K562 (cell line): ENCODE data around the gene TMEM30A. TPM values are rescaled to one million over a fixed set of nuclear protein-coding genes. Genes with fewer than 3 reads are reported as not detected.

ENCODE experiments used
- E2F4 ChIP-seq: sonication (generic); formaldehyde crosslinking; IDR thresholded peaks from 2 replicates; pipeline ENCODE4 v1.8.0; 2022; ENCODE audit warnings: mild to moderate bottlenecking, low read depth, missing genetic modification reagents
- E4F1 ChIP-seq: fragments of 250-450 bp; sonication (Bioruptor Pico); IDR thresholded peaks from 2 replicates; pipeline ENCODE4 v1.5.0; 2021; ENCODE audit warnings: mild to moderate bottlenecking, borderline replicate concordance
- LCOR ChIP-seq: sonication (generic); formaldehyde crosslinking; IDR thresholded peaks from 2 replicates; pipeline ENCODE4 v1.8.0; 2022; ENCODE audit warnings: mild to moderate bottlenecking, missing genetic modification reagents
- NCOA4 ChIP-seq: fragments of 450-650 bp; IDR thresholded peaks from 2 replicates; pipeline ENCODE4 v1.6.1; 2018; ENCODE audit warnings: mild to moderate bottlenecking; ENCODE audit not compliant: partially characterized antibody
- NR4A1 ChIP-seq, 2 experiments: fragments of 250-450 bp in 1 of 2; fragments of 450-650 bp in 1 of 2; sonication (Bioruptor Pico) in 1 of 2; IDR thresholded peaks; 2 replicates each; pipeline versions ENCODE4 v1.4.0 to v1.6.1; 2016 to 2020; ENCODE audit warnings: mild to moderate bottlenecking in 2 of 2, missing compliant biosample characterization in 1 of 2, missing genetic modification characterization in 1 of 2, moderate library complexity in 1 of 2
- RFX7 ChIP-seq: fragments of 250-450 bp; sonication (Bioruptor Pico); IDR thresholded peaks from 2 replicates; pipeline ENCODE4 v1.5.1; 2021; ENCODE audit warnings: mild to moderate bottlenecking
- ZBTB11 ChIP-seq, 3 experiments: fragments of 200-800 bp in 1 of 3; fragments of 250-450 bp in 1 of 3; fragments of 450-650 bp in 1 of 3; sonication (Bioruptor Pico) in 1 of 3; sonication (Bioruptor generic) in 1 of 3; formaldehyde crosslinking in 1 of 3; IDR thresholded peaks; 2 replicates each; pipeline versions ENCODE4 v1.6.1 to v1.8.0; 2016 to 2022; ENCODE audit warnings: mild to moderate bottlenecking in 2 of 3, missing genetic modification characterization in 2 of 3, missing compliant biosample characterization in 1 of 3, moderate library complexity in 1 of 3
- ZNF253 ChIP-seq: fragments of 250-450 bp; sonication (Bioruptor Pico); conservative IDR thresholded peaks from 2 replicates; pipeline ENCODE4 v1.6.1; 2021; ENCODE audit warnings: mild to moderate bottlenecking
- polyA plus RNA-seq, 8 experiments: library from polyadenylated mRNA; depleted of rRNA in 4 of 8; stranded (reverse) in 5 of 8; unstranded in 3 of 8; fragments of >200 nt; fragmentation: Nextera tagmentation in 2 of 8; fragmentation: Illumina TruSeq in 1 of 8; extraction: Ambion mirVana in 2 of 8; extraction: Trizol in 1 of 8; gene quantifications; 2 replicates each; pipeline versions ENCODE4 v1.2.1 to v1.2.3, GENCODE V29; 2011 to 2014; ENCODE audit warnings: inconsistent platforms in 1 of 8, missing spikeins in 1 of 8
- total RNA-seq, 7 experiments: library from RNA; depleted of rRNA in 6 of 7; stranded (reverse); fragments of >200 nt in 6 of 7; fragmentation: Illumina TruSeq in 2 of 7; extraction: Trizol in 2 of 7; gene quantifications; 2 replicates each; pipeline versions ENCODE4 v1.2.1 to v1.2.3, GENCODE V29; 2011 to 2021; ENCODE audit warnings: low replicate concordance in 1 of 7
- TF ChIP-seq, protein P1 (sequence below): fragments of 250-450 bp; sonication (Bioruptor Pico); IDR thresholded peaks from 2 replicates; pipeline ENCODE4 v1.4.0; 2020
- TF ChIP-seq, protein P2 (sequence below): sonication (generic); formaldehyde crosslinking; IDR thresholded peaks from 2 replicates; pipeline ENCODE4 v1.8.0; 2022; ENCODE audit warnings: mild to moderate bottlenecking, missing genetic modification reagents

TMEM30A gene
- total and polyA plus RNA-seq, 9 of the 15 experiments (the other 6 are each of a cell fraction or from before 2014, with no cell fraction given), result 6.5 to 31.2 (median 16.3) TPM

DNA sequence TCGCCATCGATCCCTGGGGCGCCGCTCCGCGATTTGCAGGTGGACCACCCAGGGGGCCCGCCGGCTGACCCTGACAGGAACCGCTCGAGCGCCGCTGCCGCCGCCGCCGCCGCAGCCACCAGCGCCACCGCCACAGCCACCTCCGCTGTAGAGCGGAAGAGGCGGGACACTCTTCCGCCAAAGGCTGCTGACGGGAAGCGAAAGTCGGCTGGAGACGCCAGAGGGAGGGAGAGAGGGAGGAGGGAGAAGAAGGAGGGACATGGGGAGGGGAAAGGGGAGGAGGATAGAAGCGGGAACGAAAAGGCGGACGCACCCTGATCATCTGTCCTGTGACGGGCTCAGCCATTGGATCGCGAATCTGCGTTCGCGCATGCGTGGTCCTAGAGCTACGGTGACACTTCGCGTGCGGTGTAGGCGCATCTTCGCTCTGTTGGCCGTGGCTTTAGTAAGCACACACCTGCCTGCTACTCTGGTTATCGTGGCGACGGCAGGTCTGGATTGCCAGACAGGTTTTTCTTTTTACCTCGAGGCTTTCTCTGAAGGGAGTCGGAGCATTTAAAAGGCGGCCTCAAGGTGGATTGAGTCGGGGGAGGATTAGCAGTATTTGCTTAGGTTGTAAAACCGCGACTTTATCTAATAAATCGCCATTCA lies at the start of gene TMEM30A (continued):
- TF ChIP-seq, protein P1, sequence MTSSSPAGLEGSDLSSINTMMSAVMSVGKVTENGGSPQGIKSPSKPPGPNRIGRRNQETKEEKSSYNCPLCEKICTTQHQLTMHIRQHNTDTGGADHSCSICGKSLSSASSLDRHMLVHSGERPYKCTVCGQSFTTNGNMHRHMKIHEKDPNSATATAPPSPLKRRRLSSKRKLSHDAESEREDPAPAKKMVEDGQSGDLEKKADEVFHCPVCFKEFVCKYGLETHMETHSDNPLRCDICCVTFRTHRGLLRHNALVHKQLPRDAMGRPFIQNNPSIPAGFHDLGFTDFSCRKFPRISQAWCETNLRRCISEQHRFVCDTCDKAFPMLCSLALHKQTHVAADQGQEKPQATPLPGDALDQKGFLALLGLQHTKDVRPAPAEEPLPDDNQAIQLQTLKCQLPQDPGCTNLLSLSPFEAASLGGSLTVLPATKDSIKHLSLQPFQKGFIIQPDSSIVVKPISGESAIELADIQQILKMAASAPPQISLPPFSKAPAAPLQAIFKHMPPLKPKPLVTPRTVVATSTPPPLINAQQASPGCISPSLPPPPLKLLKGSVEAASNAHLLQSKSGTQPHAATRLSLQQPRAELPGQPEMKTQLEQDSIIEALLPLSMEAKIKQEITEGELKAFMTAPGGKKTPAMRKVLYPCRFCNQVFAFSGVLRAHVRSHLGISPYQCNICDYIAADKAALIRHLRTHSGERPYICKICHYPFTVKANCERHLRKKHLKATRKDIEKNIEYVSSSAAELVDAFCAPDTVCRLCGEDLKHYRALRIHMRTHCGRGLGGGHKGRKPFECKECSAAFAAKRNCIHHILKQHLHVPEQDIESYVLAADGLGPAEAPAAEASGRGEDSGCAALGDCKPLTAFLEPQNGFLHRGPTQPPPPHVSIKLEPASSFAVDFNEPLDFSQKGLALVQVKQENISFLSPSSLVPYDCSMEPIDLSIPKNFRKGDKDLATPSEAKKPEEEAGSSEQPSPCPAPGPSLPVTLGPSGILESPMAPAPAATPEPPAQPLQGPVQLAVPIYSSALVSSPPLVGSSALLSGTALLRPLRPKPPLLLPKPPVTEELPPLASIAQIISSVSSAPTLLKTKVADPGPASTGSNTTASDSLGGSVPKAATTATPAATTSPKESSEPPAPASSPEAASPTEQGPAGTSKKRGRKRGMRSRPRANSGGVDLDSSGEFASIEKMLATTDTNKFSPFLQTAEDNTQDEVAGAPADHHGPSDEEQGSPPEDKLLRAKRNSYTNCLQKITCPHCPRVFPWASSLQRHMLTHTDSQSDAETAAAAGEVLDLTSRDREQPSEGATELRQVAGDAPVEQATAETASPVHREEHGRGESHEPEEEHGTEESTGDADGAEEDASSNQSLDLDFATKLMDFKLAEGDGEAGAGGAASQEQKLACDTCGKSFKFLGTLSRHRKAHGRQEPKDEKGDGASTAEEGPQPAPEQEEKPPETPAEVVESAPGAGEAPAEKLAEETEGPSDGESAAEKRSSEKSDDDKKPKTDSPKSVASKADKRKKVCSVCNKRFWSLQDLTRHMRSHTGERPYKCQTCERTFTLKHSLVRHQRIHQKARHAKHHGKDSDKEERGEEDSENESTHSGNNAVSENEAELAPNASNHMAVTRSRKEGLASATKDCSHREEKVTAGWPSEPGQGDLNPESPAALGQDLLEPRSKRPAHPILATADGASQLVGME (CRISPR knock-in tag), result no peak
- TF ChIP-seq E4F1 (CRISPR knock-in tag) (no peak), ZBTB11 (CRISPR knock-in tag; IDR thresholded peaks at IDR 0.05) (peak in 2 of 3 experiments; percentile 85 to 98; a peak in 5 of 6 replicates), NCOA4 (no peak), LCOR (CRISPR knock-in tag) (no peak; the same call in 1 of the 2 replicates), NR4A1 (CRISPR knock-in tag; IDR thresholded peaks at IDR 0.05) (no peak), NR4A1 (tag; IDR thresholded peaks at IDR 0.05) (no peak), E2F4 (CRISPR knock-in tag) (no peak), RFX7 (CRISPR knock-in tag) (no peak), ZNF253 (CRISPR knock-in tag) (no peak)
- TF ChIP-seq, protein P2, sequence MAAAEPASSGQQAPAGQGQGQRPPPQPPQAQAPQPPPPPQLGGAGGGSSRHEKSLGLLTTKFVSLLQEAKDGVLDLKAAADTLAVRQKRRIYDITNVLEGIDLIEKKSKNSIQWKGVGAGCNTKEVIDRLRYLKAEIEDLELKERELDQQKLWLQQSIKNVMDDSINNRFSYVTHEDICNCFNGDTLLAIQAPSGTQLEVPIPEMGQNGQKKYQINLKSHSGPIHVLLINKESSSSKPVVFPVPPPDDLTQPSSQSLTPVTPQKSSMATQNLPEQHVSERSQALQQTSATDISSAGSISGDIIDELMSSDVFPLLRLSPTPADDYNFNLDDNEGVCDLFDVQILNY (CRISPR knock-in tag), result 0 out of 2 replicates have a peak, but pooled peaks have one; percentile 25
